GM23338 (cell line): ENCODE results near the gene CYP2C18. TPM values are rescaled to one million over a fixed set of nuclear protein-coding genes. Genes with fewer than 3 reads are reported as not detected.

ENCODE experiments used
- ETS1 ChIP-seq: IDR thresholded peaks from 2 replicates; pipeline ENCODE4 v1.6.1; 2016; ENCODE audit warnings: antibody characterized with exemption
- JUNB ChIP-seq: IDR thresholded peaks from one replicate; pipeline ENCODE4 v1.6.1; 2016; ENCODE audit warnings: antibody characterized with exemption; ENCODE audit not compliant: unreplicated experiment
- ZNF331 ChIP-seq: fragments of 250-450 bp; sonication (Bioruptor Pico); IDR thresholded peaks from 2 replicates; pipeline ENCODE4 v1.5.0; 2020; ENCODE audit warnings: low read depth, mild to moderate bottlenecking, moderate library complexity
- ZNF462 ChIP-seq: fragments of 250-450 bp; sonication (Bioruptor Pico); IDR thresholded peaks from 2 replicates; pipeline ENCODE4 v1.5.0; 2020; ENCODE audit warnings: mild to moderate bottlenecking, moderate library complexity
- polyA plus RNA-seq: library from polyadenylated mRNA; unstranded; fragments of >200 nt; fragmentation: Nextera tagmentation; extraction: Ambion mirVana; gene quantifications from 2 replicates; pipeline ENCODE4 v1.2.1, GENCODE V29; 2016
- total RNA-seq: library from RNA; depleted of rRNA; stranded (reverse); fragments of >200 nt; shearing (Covaris generic); gene quantifications from 2 replicates; pipeline ENCODE4 v1.2.3, GENCODE V29; 2014
- TF ChIP-seq, protein P1 (sequence below): IDR thresholded peaks from one replicate; pipeline ENCODE4 v1.6.1; 2018; ENCODE audit warnings: antibody characterized with exemption; ENCODE audit not compliant: unreplicated experiment

Gene CYP2C18
- total and polyA plus RNA-seq, 2 experiments from 2014 or later = 0.08 to 0.63 TPM

DNA sequence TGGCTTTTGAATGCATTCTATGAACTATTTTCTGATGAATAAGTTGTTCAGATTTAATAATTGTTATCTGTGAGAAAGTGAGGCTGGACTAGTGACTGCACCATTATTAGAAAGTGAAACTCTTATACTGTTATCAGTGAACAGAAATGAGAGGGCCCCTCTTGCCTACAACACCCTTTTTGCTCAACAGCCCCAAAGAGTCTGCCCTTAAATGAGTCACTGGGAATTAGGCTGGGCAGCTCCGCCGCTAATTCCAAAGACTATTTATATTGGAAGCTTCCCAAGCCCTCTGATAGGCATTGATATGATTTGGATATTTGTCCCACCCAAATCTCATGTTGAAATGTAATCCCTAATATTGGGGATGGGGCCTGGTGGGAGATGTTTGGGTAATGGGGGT lies 7.0 kb upstream of the CYP2C18 start (continued):
- TF ChIP-seq ZNF462 (CRISPR knock-in tag) (no peak), JUNB (no peak), ZNF331 (CRISPR knock-in tag) (no peak), ETS1 (no peak)
- TF ChIP-seq, protein P1, sequence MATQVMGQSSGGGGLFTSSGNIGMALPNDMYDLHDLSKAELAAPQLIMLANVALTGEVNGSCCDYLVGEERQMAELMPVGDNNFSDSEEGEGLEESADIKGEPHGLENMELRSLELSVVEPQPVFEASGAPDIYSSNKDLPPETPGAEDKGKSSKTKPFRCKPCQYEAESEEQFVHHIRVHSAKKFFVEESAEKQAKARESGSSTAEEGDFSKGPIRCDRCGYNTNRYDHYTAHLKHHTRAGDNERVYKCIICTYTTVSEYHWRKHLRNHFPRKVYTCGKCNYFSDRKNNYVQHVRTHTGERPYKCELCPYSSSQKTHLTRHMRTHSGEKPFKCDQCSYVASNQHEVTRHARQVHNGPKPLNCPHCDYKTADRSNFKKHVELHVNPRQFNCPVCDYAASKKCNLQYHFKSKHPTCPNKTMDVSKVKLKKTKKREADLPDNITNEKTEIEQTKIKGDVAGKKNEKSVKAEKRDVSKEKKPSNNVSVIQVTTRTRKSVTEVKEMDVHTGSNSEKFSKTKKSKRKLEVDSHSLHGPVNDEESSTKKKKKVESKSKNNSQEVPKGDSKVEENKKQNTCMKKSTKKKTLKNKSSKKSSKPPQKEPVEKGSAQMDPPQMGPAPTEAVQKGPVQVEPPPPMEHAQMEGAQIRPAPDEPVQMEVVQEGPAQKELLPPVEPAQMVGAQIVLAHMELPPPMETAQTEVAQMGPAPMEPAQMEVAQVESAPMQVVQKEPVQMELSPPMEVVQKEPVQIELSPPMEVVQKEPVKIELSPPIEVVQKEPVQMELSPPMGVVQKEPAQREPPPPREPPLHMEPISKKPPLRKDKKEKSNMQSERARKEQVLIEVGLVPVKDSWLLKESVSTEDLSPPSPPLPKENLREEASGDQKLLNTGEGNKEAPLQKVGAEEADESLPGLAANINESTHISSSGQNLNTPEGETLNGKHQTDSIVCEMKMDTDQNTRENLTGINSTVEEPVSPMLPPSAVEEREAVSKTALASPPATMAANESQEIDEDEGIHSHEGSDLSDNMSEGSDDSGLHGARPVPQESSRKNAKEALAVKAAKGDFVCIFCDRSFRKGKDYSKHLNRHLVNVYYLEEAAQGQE = no peak
